T-helper 22 cell (primary cell): Measurements from ENCODE around the gene CRLF3.
"Not testable (repeated sequence)": the region's sequence is repeated elsewhere in the genome, so short reads cannot be mapped to it uniquely, and the experiment has no call there.

Experiments used
- DNase-seq: peaks from one replicate; pipeline ENCODE4 v3.0.0-alpha.2; 2020; ENCODE audit warnings: low read depth

CRLF3 gene, protein sequence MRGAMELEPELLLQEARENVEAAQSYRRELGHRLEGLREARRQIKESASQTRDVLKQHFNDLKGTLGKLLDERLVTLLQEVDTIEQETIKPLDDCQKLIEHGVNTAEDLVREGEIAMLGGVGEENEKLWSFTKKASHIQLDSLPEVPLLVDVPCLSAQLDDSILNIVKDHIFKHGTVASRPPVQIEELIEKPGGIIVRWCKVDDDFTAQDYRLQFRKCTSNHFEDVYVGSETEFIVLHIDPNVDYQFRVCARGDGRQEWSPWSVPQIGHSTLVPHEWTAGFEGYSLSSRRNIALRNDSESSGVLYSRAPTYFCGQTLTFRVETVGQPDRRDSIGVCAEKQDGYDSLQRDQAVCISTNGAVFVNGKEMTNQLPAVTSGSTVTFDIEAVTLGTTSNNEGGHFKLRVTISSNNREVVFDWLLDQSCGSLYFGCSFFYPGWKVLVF

DNA sequence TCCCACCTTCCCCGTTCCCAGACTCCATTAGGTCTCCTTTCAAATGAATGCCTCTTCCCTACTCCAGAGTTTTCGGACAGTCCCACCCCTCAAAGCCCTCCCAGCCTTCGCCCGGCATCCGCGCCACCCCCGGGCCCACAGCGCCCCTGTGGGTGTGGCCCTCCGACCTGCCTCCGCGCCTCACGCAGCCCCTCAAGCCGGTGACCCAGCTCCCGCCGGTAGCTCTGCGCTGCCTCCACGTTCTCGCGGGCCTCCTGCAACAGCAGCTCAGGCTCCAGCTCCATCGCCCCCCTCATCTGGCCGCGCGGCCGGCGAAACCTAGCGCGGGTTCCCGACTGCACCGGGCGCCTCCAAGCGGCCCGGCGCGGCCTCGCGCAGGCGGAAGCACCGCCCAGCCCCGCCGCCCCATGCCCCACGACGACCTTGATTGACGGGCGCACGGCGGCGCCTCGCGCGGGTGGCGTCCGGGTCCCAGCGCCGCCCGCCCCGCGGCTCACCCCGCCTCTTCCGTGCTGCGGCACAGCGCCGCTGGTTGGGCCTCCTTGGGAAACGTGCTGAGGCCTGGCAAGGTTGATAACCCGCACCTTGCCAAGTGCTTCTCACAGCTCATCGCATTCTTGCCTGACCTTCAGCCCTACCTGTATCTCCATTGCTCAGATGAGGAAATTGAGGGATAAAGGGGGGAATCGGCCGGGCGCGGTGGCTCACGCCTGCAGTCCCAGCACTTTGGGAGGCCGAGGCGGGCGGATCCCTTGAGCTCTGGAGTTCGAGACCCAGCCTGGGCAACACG lies at the start of gene CRLF3:
CRLF3 (minus strand) TSS at position 337 of the 790 bp plus-strand sequence; CDS start at position 296, 41 bp downstream.
- peak; percentile 82 for DNase-seq

DNA sequence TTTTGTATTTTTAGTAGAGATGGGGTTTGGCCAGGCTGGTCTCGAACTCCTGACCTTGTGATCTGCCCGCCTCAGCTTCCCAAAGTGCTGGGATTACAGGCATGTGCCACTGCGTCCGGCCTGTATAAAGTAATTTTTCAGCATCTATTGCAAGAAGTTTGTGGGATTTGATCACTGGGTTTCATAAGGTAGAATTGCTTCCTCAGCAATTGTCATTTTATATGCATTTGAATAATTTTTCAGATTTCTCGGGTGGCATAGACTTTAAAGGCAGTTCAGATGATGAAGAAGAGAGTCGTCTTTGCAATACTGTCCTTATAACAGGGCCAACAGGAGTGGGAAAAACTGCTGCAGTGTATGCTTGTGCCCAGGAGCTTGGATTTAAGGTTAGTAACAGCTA lies 44.5 kb upstream of the CRLF3 start:
- no peak for DNase-seq

DNA sequence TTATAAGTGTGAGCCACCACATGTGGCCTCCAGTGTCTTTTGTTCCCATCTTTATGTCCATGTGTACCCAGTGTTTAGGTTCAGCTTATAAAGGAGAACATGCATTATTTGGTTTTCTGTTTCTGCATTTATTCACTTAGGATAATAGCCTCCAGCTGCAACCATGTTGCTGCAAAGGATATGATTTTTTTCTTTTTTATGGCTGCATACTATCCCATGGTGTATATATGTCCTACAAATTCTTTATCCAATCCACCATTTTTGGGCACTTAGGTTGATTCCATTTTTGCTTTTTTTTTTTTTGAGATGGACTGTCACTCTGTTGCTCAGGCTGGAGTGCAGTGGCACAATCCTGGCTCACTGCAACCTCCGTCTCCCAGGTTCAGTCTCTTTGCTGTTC lies 40.1 kb upstream of the CRLF3 start:
- no peak for DNase-seq

DNA sequence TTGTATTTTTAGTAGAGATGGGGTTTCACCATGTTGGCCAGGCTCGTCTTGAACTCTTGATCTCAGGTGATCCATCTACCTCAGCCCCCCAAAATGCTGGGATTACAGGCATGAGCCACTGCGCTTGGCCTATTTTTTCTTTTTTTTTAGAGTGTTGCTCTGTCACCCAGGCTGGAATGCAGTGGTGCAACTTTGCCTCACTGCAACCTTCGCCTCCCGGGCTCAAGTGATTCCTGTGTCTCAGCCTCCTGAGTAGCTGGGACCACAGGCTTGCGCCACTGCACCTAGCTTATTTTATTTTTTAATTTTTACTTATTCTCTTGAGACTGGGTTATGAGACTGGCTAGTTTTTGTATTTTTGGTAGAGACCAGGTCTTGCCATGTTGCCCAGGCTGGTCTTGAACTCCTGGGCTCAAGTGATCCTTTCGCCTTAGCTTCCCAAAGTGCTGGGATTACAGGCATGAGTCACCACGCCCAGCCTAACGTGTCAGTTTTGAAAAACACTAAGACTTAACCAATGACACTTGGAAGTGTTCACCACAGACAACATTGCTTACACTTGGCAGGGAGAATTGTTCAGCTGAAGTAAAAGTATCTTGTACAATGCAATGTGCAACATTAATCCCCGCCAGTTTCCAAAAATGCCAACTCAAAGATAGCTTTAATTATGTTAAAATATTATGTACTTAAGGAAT lies 34.2 kb upstream of the CRLF3 start:
- DNase-seq, result no peak

DNA sequence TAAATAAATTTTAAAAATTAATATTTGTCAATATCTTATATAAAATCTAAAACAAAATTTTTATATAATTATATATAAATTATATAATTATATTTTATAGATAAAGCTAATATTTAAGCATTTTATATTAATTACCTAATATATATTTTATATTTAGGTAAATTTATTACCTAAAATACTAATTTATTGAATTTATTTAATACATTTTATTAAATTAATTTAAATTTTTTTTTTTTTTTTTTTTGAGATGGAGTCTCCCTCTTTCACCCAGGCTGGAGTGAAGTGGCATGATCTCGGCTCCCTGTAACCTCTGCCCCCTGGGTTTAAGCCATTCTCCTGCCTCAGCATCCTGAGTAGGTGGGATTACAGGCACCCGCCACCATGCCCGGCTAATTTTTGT lies 29.7 kb upstream of the CRLF3 start:
- DNase-seq, result no peak

DNA sequence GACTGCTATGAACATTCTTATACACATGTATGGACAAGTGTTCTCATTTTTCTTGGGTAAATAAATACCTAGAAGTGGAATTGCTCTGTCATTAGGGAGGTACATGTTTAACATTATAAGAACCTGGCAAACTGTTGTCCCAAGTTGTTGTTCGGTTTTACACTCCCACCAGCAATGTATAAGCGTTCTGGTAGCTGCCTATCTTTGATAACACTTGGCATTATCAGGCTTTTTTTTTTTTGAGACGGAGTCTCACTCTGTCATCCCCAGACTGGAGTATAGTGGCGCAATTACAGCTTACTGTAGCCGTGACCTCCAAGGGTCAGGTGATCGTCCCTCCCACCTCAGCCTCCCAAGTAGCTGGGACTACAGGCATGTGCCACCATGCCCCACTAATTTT lies 23.5 kb upstream of the CRLF3 start:
- no peak for DNase-seq

DNA sequence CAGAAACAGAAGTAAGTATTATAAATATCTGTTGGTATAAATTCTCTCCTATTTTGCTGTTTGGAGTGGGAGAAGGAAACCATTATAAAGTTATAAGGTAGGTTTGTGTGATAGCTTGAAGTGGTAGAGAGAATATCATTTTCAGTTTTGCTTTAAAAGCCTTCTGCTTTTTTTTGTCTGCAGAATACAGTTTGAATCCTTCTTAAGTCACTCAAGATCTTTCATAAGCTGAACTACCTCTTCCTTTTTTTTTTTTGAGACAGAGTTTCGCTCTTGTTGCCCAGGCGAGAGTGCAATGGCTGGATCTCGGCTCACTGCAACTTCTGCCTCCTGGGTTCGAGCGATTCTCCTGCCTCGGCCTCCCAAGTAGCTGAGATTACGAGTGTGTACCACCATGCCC lies 16.3 kb upstream of the CRLF3 start:
- no peak for DNase-seq

DNA sequence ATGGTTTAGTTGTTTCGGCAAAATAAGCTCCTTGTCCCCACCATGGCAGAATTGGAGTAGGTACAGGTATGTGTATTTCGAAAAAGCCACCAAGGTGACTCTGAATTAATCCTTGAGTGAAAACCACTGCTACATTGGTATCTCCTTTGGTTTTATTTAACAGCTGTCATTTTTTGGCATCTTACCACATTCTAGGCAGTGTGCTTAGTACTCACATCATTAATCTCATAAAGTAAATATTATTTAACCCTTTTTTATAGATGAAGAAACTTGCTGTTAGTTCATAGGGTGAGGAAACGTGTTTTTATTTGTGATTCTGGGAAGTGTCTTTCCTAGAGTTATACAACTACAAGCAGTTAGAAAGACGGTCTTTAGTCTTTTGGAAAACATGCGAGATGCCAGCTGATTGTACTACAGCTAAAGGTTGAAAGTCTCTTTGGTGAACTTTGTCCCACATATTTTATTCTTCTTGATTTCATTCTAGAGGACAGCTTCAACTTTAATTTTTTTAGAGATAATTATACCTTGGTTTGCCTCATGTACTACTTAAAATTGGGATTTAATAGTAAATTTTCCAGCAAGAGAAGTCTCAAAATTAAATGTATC lies 13.8 kb upstream of the CRLF3 start:
- DNase-seq, result no peak

DNA sequence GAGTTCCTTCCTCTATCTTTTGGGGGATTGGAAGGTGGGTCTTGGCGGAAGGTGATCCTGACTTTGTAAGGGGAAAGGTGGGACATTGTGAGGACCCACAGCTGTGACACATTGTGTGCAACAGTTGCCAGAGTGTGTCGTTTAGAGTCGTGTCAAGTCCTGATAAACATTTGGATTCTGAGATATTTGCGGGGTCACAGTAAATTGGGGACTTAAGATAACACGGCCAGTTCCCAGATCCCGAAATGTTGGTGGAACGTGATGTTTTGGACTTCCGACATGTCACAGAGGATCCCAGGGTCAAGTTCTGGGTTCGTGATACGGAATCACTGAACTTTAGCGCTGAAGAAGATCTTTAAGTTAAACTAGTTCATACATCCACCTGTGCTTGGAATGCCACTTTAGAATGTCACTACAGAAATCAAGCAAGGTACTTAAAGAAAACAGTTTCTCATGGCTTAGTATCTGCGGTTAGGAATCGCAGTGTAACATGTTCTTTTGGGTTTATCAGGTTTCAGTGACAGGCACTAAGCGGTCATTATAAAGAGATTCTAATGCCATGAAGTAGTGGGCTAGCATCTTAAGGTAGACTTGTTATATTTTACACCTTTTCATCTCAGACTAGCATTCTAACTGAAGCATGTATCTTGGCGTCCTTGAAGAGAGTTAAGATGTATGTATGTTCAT lies 8.1 kb upstream of the CRLF3 start:
- DNase-seq, result no peak

DNA sequence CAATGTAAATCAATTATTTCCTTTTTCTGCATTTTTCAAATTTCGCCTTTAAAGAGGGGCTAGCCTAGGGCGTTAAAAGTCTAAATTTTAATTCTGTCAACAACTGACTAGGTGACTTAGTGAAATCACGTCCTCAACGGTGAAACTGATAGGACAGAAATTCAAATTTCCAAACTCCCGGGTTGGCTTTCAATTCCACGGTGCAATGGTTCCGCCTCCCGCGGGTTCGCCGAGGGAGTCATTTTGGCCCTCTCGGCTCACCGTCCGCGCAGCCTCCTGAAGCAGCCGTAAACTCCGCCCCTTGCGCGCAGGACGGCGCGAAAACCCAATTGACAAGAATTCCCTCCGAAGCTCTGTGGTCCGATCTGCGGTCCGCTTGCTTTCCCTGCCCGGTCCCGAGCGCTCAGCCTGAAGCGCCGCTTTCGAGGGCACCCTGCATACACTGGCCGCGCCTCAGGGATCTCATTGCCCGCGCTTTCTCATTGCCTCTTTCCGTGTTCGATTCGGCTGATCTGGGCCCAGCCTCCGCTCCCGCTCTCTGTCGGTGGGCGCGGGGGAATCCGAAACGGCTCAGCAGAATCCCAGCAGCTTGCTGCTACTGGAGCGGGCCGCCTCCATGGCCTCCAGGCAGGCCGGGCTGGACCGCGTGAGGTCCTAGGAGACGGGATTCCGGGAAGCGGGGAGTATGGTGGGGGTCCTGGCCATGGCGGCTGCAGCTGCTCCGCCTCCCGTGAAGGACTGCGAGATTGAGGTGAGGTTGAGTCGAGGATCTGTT lies 7.4 kb upstream of the CRLF3 start, which contains the start of gene ATAD5:
ATAD5 (plus strand) TSS at position 304 of the 775 bp plus-strand sequence; CDS start at position 686, 382 bp downstream.
- DNase-seq, result peak; percentile 81

DNA sequence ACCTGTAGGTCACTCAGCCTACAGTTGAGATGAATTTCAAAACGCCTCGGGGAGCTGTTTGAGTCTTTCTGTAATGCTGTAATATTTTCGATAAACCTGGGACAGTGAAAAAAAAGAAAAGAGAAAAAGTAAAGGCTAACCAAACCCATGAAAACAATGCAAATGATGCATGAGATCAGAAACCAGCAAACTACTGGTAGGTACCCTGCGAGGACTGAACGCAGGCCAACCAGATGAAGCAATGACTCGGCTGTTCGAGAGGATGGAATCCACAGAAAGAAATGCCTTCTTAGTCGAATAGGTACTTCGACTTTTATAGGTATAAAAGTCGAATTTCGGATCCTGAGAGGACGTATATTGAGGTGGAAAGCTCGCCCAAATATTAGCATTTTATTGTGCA lies 6.8 kb upstream of the CRLF3 start:
- no peak for DNase-seq

DNA sequence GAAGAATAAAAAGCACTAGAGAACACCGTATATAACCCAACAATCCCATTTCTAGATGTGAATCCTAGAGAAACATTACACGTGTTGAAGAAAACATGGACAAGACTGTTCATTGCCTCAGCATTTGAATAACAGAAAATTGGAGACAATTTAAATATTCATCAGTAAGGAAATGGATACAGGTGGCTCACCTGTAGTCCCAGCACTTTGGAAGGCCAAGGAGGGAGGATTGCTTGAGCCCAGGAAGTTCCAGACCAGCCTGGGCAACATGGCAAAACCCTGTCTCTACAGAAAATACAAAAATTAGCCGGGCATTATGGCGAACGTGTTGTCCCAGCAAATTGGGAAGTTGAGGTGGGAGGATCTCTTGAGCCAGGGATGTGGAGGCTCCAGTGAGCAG lies 4.5 kb upstream of the CRLF3 start:
- DNase-seq, result no peak

DNA sequence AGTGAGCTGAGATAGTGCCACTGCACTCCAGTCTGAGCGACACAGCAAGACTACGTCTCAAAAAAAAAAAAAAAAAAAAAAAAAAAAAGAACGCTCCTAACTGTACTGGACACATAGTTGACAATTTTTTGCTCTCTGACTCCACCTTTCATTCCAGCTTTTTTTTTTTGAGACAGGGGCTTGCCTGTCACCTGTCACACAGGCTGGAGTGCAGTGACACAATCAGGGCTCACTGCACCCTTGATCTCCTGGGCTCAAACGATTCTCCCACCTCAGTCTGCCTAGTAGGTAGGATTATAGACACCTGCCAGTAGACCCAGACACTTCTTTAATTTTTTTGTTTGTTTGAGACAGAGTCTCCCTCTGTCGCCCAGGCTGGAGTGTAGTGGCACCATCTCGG lies 2.6 kb upstream of the CRLF3 start:
- DNase-seq, result no peak

DNA sequence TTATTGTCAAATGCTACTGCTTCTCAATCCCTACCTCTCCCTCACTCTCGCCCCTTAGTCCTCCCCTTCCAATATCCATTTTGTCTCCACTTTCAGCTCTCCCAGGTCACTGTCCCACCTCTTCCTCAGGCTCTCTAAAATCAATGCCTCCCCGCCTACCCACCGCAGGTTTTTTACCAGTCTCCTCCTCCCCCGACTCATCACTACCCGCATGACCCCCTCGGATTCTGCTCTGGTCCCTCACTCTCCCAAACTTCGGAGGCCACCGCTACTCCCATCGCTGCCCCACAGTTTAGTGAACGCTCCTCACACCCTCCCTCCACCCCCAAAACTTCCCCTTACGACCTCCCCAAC lies 513 bp downstream of the CRLF3 start:
- peak; percentile 18 for DNase-seq

DNA sequence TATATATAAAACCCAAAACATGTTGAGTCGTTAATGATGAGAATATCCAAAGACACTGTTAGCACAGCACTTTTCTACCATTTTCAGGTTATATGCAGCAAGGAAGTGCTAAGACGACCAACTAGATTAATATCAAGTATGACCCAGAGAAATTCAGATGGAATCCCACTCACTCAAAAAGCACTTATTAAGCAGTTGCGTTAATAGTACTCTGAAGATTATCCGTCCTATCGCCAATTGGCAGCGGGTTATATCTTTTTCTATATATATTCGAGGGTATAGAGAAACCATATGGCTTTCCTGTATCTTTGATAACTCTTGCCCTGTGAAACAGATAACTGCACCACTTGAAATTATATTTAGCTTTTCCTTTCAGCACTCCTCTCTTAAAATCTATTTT lies 1.1 kb downstream of the CRLF3 start:
- DNase-seq, result no peak

DNA sequence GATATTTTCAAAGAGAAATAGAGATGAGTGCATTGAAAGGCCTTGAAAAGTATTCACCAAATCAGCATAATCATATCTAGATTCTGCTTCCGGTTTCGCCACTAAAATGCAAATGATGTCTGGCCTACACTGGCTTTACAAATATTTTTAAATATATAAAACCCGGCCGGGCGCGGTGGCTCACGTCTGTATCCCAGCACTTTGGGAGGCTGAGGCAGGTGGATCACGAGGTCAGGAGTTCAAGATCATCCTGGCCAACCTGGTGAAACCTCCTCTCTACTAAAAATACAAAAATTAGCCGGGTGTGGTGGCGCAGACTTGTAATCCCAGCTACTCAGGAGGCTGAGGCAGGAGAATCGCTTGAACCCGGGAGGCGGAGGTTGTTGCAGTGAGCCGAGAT lies 1.6 kb downstream of the CRLF3 start:
- not testable (repeated sequence) for DNase-seq

DNA sequence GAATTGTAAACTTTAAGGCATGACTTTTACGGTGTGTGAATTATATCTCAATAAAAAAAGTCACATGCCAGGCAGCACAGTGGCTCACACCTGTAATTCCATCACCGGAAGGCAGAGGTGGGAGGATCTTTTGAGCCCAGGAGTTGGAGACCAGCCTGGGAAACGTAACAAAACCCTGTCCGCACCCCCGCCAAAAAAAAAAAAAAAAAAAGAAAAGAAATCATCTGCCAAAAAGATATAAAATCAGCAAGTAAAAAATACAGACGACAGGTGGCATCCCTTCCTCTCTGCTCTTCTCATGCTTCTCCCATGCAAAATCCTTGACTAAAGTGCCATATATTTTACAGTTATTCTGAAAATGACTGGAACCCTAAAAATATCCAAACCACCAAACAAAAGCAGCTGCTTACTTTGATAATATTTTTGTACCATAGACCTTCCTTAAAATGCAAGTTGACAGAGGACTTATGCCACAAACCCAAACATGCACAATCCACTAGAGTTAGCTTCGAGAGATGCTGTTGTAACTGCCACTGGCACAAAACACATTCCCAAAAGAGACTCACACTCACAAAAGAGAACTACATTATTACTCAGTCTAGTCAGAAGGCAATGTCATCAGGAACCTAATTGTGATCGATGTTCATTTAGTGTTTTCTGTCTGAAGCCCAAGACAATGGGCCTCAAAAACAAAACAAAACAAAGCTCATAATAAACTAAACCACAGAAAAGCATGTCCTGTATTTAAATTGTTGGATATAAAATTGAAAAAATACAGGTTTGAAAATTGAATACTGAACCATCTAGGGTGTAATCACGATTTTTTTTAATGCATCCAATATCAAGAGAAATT lies 2.4 kb downstream of the CRLF3 start:
- no peak for DNase-seq

DNA sequence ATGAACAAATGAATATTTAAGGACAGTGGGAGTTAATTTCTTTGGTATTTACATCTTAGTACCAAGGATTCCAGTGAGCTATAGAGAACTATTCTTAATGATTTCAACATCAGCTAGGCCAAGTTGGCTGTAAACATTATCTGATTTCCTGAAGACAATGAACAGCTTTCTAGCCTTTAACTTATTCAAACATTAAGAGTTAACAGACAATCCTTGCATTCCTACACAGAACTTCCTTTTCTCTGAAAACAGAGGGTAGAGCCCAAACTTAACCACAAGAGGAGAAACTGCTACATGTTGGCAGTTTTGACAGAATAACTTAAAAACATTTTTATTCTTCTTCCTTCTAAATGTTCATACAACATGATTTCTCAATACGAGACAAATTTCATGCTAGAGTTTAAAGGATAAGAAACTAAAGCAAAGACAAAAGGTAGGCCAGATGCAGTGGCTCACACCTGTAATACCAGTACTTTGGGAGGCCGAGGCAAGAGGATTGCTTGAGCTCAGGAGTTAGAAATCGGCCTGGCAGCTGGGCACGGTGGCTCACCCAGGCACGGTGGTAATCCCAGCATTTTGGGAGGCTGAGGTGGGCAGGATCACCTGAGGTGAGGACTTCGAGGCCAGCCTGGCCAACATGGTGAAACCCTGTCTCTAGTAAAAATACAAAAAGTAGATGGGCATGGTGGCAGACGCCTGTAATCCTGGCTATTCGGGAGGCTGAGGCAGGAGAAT lies 4.4 kb downstream of the CRLF3 start:
- DNase-seq, result no peak

DNA sequence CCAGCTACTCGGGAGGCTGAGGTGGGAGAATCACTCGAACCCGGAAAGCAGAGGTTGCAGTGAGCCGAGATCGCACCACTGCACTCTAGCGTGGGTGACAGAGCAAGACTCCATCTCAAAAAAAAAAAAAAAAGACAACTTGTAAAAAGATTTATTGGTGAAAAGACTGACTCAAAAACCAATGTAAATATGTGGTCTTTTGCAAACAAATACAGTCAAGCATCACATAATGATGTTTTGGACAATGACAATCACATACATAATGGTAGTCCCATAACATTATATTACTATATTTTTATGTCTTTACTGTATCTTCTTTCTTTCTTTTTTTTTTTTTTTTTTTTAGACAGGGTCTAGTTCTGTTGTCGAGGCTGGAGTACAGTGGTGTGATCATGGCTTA lies 8.3 kb downstream of the CRLF3 start:
- DNase-seq, result no peak
